GM12801 (cell line): Measurements from ENCODE around the gene CHP1.

Source experiments
- TF ChIP-seq, protein P1 (sequence below): IDR thresholded peaks from one replicate; pipeline ENCODE4 v1.5.1; 2011; ENCODE audit warnings: control low read depth; ENCODE audit not compliant: insufficient read length; ENCODE audit errors: extremely low read depth

CHP1 gene

DNA sequence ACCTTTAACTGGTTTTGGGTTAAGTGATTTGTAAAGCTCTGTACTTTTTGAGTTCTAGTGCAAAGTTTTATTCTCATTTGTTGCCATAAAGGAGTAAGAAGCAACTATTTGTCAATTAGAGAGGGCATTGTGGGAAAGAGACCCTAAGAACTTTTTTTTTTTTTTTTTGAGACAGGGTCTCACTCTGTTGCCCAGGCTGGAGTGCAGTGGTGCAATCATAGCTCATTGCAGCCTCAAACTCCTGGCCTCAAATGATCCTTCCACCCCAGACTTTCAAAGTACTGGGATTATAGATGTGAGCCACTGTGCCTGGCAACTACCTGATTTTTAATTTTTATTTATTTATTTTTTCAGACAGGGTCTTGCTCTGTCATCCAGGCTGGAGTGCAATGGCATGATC, 4.9 kb downstream of the CHP1 start:
- TF ChIP-seq, protein P1, sequence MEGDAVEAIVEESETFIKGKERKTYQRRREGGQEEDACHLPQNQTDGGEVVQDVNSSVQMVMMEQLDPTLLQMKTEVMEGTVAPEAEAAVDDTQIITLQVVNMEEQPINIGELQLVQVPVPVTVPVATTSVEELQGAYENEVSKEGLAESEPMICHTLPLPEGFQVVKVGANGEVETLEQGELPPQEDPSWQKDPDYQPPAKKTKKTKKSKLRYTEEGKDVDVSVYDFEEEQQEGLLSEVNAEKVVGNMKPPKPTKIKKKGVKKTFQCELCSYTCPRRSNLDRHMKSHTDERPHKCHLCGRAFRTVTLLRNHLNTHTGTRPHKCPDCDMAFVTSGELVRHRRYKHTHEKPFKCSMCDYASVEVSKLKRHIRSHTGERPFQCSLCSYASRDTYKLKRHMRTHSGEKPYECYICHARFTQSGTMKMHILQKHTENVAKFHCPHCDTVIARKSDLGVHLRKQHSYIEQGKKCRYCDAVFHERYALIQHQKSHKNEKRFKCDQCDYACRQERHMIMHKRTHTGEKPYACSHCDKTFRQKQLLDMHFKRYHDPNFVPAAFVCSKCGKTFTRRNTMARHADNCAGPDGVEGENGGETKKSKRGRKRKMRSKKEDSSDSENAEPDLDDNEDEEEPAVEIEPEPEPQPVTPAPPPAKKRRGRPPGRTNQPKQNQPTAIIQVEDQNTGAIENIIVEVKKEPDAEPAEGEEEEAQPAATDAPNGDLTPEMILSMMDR, result no peak

DNA sequence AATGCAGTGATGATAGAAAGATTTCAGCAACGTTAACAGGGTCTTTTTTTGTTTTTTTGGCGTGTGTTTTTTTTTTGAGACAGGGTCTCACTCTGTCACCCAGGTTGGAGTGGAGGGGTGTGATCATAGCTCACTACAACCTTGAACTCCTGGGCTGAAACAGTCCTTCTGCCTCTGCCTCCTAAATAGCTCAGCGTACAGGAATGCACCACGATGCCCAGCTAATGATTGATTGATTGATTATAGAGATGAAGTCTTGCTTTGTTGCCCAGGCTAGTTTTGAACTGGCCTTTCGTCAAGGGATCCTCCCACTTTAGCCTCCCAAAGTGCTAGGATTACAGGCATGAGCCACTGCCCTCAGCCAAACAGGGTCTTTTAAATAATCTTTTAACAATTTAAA, 7.0 kb downstream of the CHP1 start:
- TF ChIP-seq, protein P1, result no peak

- TF ChIP-seq, protein P1, result no peak
Measured at GRCh38 chr15:41241221-41241964, 10.3 kb downstream of the CHP1 start.

GRCh38 chr15:41251411-41251810, 20.3 kb downstream of the CHP1 start:
- TF ChIP-seq, protein P1, result no peak

GRCh38 chr15:41254560-41254959, 23.5 kb downstream of the CHP1 start:
- TF ChIP-seq, protein P1, result no peak

DNA sequence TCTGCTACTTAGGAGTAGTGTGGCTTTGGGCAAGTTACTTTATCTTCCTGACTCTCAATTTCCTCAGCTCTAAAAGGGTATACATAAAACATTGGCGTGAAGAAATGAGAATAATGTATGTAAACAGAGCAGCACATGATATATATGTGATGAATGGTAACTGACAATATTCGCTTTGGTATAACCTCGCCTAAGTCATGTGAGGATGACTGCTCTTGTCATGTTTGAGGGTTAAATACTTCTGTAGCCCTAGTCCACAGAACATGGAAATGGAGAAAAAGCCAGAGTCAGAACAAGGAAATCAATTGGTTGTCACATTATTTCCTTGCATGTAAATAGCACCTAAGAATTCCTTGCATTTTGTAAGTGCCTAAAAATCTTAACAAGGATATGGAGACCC, 25.0 kb downstream of the CHP1 start:
- TF ChIP-seq, protein P1, result no peak

DNA sequence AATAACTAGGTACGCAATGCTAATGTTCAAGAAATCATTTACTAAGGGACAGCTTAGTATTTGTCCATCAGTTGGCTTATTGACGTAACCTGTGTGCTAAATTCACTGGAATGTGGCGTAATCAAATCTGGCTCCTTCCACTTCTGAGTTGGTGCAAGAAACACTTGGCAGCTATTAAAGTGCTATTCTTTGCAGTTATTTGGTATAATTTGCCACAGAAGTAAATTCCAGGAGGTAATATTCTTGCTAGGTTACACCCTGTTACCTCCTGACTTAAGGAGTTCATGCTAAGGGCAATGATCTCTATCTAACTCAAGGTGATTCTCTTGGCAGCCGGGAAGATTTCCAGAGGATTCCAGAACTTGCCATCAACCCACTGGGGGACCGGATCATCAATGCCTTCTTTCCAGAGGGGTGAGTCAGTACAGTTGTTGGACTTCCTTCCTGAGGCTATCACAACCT, 25.5 kb downstream of the CHP1 start:
- TF ChIP-seq, protein P1, result no peak
